Right atrium auricular region (tissue), 2 donors: ENCODE data around the gene HPSE2. TPM values are rescaled to one million over a fixed set of nuclear protein-coding genes. Genes with fewer than 3 reads are reported as not detected.

Experiments
- DNase-seq: peaks from one replicate; pipeline ENCODE4 v3.0.0-alpha.2; 2019; ENCODE audit warnings: low spot score
- H3K27ac ChIP-seq, 2 donors: fragments of 200-600 bp; sonication (generic); 1 replicate in 1 of 2; 2 replicates in 1 of 2; pipeline ENCODE4 v1.5.1; 2016 to 2019
- H3K27me3 ChIP-seq, 2 donors: fragments of 200-600 bp; sonication (generic); one replicate each; pipeline versions ENCODE4 v1.5.1 to v1.6.0; 2017 to 2019
- H3K36me3 ChIP-seq: fragments of 200-600 bp; sonication (generic); one replicate; pipeline ENCODE4 v1.5.1; 2016
- H3K4me1 ChIP-seq, 2 donors: fragments of 200-600 bp; sonication (generic); one replicate each; pipeline versions ENCODE4 v1.5.1 to v1.6.0; 2017 to 2019
- H3K4me3 ChIP-seq, 2 donors: fragments of 200-600 bp; sonication (generic); 1 replicate in 1 of 2; 2 replicates in 1 of 2; pipeline ENCODE4 v1.5.1; 2017 to 2019; ENCODE audit warnings: mild to moderate bottlenecking in 1 of 2, moderate library complexity in 1 of 2
- H3K9me3 ChIP-seq, 2 donors: fragments of 200-600 bp; sonication (generic); one replicate each; pipeline ENCODE4 v1.5.1; 2019
- total RNA-seq, 2 donors: library from RNA; depleted of rRNA; stranded (reverse); fragments of >200 nt; gene quantifications; one replicate each; pipeline ENCODE4 v1.1.0, GENCODE V29; 2016
- TF ChIP-seq, protein P1 (sequence below), 2 donors: fragments of 200-600 bp; sonication (generic); IDR thresholded peaks; one replicate each; pipeline ENCODE4 v1.5.1; 2019; ENCODE audit warnings: antibody characterized with exemption in 2 of 2

HPSE2 gene
- total RNA-seq, 2 donors from 2014 or later, result not detected

DNA sequence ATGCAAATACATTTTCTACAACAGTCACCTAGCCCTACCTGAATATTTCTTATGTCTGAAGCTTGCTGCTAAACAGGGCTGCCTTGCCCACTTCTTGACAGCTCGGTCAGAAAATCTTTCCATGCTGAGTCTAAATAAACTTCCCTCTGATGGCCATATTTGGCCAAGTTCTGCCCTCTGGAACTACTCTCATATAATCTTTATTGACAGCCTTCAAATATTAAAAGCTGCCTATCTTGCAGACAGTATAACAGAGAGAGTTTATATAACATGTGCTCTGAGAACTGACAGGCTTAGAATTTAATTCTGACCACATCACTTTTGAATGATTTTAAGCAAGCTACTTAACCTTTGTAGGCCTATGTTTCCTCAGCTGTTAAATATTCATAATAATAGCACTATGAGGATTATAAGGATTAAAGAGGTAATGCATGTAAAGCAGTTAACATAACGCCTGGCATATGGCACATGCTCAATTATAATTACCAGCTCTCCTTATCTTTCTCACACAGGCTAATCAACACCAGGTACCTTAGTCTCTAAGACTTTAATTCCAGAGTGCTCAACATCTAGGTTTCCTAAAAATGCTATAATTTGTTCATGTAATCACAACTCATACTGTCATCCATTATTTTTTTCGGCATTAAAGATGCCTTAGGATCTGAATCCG is 334.1 kb downstream of the HPSE2 start:
- no peak overlapping the region for H3K27ac ChIP-seq
- no peaks in the 10 kb centered on the region for H3K4me1 ChIP-seq
- no peaks in the 10 kb centered on the region for H3K27me3 ChIP-seq
- TF ChIP-seq, protein P1, sequence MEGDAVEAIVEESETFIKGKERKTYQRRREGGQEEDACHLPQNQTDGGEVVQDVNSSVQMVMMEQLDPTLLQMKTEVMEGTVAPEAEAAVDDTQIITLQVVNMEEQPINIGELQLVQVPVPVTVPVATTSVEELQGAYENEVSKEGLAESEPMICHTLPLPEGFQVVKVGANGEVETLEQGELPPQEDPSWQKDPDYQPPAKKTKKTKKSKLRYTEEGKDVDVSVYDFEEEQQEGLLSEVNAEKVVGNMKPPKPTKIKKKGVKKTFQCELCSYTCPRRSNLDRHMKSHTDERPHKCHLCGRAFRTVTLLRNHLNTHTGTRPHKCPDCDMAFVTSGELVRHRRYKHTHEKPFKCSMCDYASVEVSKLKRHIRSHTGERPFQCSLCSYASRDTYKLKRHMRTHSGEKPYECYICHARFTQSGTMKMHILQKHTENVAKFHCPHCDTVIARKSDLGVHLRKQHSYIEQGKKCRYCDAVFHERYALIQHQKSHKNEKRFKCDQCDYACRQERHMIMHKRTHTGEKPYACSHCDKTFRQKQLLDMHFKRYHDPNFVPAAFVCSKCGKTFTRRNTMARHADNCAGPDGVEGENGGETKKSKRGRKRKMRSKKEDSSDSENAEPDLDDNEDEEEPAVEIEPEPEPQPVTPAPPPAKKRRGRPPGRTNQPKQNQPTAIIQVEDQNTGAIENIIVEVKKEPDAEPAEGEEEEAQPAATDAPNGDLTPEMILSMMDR (IDR thresholded peaks at IDR 0.05), result no peak
- H3K36me3 ChIP-seq, result no peaks in the 10 kb centered on the region
- H3K4me3 ChIP-seq, result no peak overlapping the region
- no peak for DNase-seq
- peaks cover 0 to under 1% of the 10 kb centered on the region in 2 donors for H3K9me3 ChIP-seq

DNA sequence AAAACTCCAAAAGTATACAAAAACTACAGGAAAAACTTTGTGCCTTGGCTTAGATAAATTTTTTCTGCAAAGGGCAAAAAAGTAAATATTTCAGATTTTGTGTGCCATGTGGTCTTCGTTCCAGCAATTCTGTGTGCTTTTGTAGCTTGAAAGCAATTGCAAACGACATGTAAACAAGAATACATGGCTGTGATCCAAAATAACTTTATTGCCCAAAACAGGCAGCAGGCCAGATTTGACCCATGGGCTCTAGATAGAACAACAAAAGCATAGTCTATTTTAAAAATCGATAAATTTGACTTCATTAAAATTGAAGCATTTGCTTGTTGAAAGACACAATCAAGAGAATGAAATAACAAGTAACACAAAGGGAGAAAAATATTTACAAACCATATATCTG is 336.6 kb downstream of the HPSE2 start:
- Histone ChIP-seq H3K27ac (no peak overlapping the region), H3K27me3 (no peaks in the 10 kb centered on the region), H3K36me3 (no peaks in the 10 kb centered on the region), H3K4me1 (no peaks in the 10 kb centered on the region), H3K4me3 (no peak overlapping the region), H3K9me3 (peaks cover 0 to 6% of the 10 kb centered on the region in 2 donors)
- TF ChIP-seq, protein P1 (IDR thresholded peaks at IDR 0.05), result no peak
- DNase-seq, result no peak

- TF ChIP-seq, protein P1 (IDR thresholded peaks at IDR 0.05), result no peak
- Histone ChIP-seq H3K27ac (no peak overlapping the region), H3K27me3 (no peaks in the 10 kb centered on the region), H3K4me1 (no peaks in the 10 kb centered on the region), H3K9me3 (peaks cover 0 to 6% of the 10 kb centered on the region in 2 donors), H3K36me3 (no peaks in the 10 kb centered on the region), H3K4me3 (no peak overlapping the region)
- DNase-seq, result no peak
These were observed 343.1 kb downstream of the HPSE2 start for GRCh38 chr10:98892523-98892922.

- H3K36me3 ChIP-seq, result no peaks in the 10 kb centered on the region
- no peak overlapping the region for H3K4me3 ChIP-seq
- H3K27me3 ChIP-seq, result no peaks in the 10 kb centered on the region
- no peak overlapping the region for H3K27ac ChIP-seq
- no peaks in the 10 kb centered on the region for H3K9me3 ChIP-seq
- H3K4me1 ChIP-seq, result no peaks in the 10 kb centered on the region
- DNase-seq, result no peak
- TF ChIP-seq, protein P1 (IDR thresholded peaks at IDR 0.05), result no peak
These were observed 349.0 kb downstream of the HPSE2 start for GRCh38 chr10:98886686-98887085.

DNA sequence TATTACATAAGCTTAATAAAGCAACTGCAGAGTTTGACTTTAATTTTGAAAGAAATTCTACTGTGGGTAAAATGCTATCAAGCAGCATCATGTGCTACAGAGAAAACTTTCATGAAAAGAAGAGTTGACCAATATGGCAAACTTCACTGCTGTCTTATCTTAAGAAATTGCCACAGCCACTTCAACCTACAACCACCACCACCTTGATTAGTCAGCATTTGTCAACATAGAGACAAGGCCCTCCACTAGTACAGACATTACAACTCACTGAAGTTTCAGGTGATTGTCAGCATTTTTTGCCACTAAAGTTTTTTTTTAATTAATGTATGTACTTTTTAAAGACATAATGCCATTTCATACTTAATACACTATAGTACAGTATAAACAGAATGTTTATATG is 350.3 kb downstream of the HPSE2 start:
- Histone ChIP-seq H3K27me3 (no peaks in the 10 kb centered on the region), H3K9me3 (no peaks in the 10 kb centered on the region), H3K36me3 (no peaks in the 10 kb centered on the region), H3K4me1 (no peaks in the 10 kb centered on the region), H3K27ac (no peak overlapping the region), H3K4me3 (no peak overlapping the region)
- TF ChIP-seq, protein P1 (IDR thresholded peaks at IDR 0.05), result no peak
- DNase-seq, result no peak

- H3K4me3 ChIP-seq, result no peak overlapping the region
- H3K9me3 ChIP-seq, result no peaks in the 10 kb centered on the region
- H3K36me3 ChIP-seq, result no peaks in the 10 kb centered on the region
- DNase-seq, result no peak
- no peaks in the 10 kb centered on the region for H3K27me3 ChIP-seq
- no peak overlapping the region for H3K27ac ChIP-seq
- TF ChIP-seq, protein P1 (IDR thresholded peaks at IDR 0.05), result no peak
- no peaks in the 10 kb centered on the region for H3K4me1 ChIP-seq
These were observed 353.9 kb downstream of the HPSE2 start for GRCh38 chr10:98881789-98882188.
